Muscle of leg (tissue), 11 donors: ENCODE results near the gene DNAI2. TPM values are rescaled to one million over a fixed set of nuclear protein-coding genes. Genes with fewer than 3 reads are reported as not detected.

ENCODE experiments used
- DNase-seq: peaks from one replicate; pipeline ENCODE4 v3.0.0; 2013
- H3K27ac ChIP-seq: one replicate; pipeline ENCODE4 v1.5.1; 2013; ENCODE audit warnings: mild to moderate bottlenecking, low read length, control low read depth
- H3K27me3 ChIP-seq: one replicate; pipeline ENCODE4 v1.6.1; 2013; ENCODE audit warnings: low read length; ENCODE audit not compliant: control insufficient read depth, insufficient read depth
- H3K36me3 ChIP-seq: one replicate; pipeline ENCODE4 v1.6.1; 2013; ENCODE audit warnings: low read length; ENCODE audit not compliant: control insufficient read depth, insufficient read depth
- H3K4me1 ChIP-seq: one replicate; pipeline ENCODE4 v1.6.1; 2013; ENCODE audit warnings: low read length; ENCODE audit not compliant: control insufficient read depth, insufficient read depth
- H3K4me3 ChIP-seq: one replicate; pipeline ENCODE4 v1.5.1; 2013; ENCODE audit warnings: low read length, control low read depth
- H3K9me3 ChIP-seq: replicated peaks from 2 replicates; pipeline ENCODE4 v1.6.1; 2013; ENCODE audit warnings: low read depth, low read length; ENCODE audit not compliant: control insufficient read depth
- whole genome bisulfite sequencing: methylation state at CpG from one replicate; pipeline ENCODE4 v1.1.5; 2013; ENCODE audit warnings: missing lambda C conversion rate; ENCODE audit not compliant: insufficient coverage; 5-methylcytosine and 5-hydroxymethylcytosine counted together
- polyA plus RNA-seq, 8 donors: library from polyadenylated mRNA; unstranded; fragments of 120-200 nt; gene quantifications; one replicate each; pipeline versions ENCODE4 v1.2.1 to v1.2.3, GENCODE V29; 2013; ENCODE audit warnings: inconsistent platforms in 1 of 8, low replicate concordance in 1 of 8; ENCODE audit not compliant: insufficient read length in 8 of 8, insufficient read depth in 1 of 8
- total RNA-seq: library from RNA; stranded (reverse); fragments of 120-200 nt; gene quantifications from one replicate; pipeline ENCODE4 v1.2.4, GENCODE V29; 2013

Gene DNAI2
- total and polyA plus RNA-seq, 9 donors: 0.09 to 0.38 (median 0.17) TPM; not detected in 3

GRCh38 chr17:74345433-74346241 is 71.6 kb downstream of the DNAI2 start:
- 75% methylated on average over 10 of the region's 13 CpGs for WGBS
- Histone ChIP-seq H3K36me3 (no peaks in the 10 kb centered on the region), H3K4me3 (no peak overlapping the region), H3K9me3 (no peaks in the 10 kb centered on the region), H3K27me3 (peaks cover 34% of the 10 kb centered on the region), H3K27ac (no peak overlapping the region), H3K4me1 (peaks cover 6% of the 10 kb centered on the region)
- DNase-seq: no peak

- no peak overlapping the region for H3K4me3 ChIP-seq
- 72% methylated on average over 14 of the region's 14 CpGs for WGBS
- H3K36me3 ChIP-seq: no peaks in the 10 kb centered on the region
- H3K4me1 ChIP-seq: peaks cover 4% of the 10 kb centered on the region
- no peaks in the 10 kb centered on the region for H3K9me3 ChIP-seq
- no peak overlapping the region for H3K27ac ChIP-seq
- H3K27me3 ChIP-seq: peaks cover 54% of the 10 kb centered on the region
- no peak for DNase-seq
Observed at GRCh38 chr17:74347646-74348045, 73.6 kb downstream of the DNAI2 start.

- Histone ChIP-seq H3K36me3 (no peaks in the 10 kb centered on the region), H3K27ac (no peak overlapping the region), H3K4me1 (peaks cover 4% of the 10 kb centered on the region), H3K4me3 (no peak overlapping the region), H3K9me3 (no peaks in the 10 kb centered on the region), H3K27me3 (peaks cover 67% of the 10 kb centered on the region)
- no peak for DNase-seq
- 68% methylated on average over 17 of the region's 19 CpGs for WGBS
Observed at GRCh38 chr17:74349120-74349519, 75.1 kb downstream of the DNAI2 start.

GRCh38 chr17:74350486-74350885 is 76.5 kb downstream of the DNAI2 start:
- H3K4me3 ChIP-seq: no peak overlapping the region
- 73% methylated on average over 20 of the region's 20 CpGs for WGBS
- H3K4me1 ChIP-seq: no peaks in the 10 kb centered on the region
- no peak overlapping the region for H3K27ac ChIP-seq
- DNase-seq: no peak
- no peaks in the 10 kb centered on the region for H3K36me3 ChIP-seq
- no peaks in the 10 kb centered on the region for H3K9me3 ChIP-seq
- peaks cover 78% of the 10 kb centered on the region for H3K27me3 ChIP-seq

GRCh38 chr17:74351552-74352210 is 77.6 kb downstream of the DNAI2 start:
- no peak for DNase-seq
- H3K4me3 ChIP-seq: no peak overlapping the region
- no peaks in the 10 kb centered on the region for H3K9me3 ChIP-seq
- H3K27ac ChIP-seq: no peak overlapping the region
- no peaks in the 10 kb centered on the region for H3K36me3 ChIP-seq
- peaks cover 4% of the 10 kb centered on the region for H3K4me1 ChIP-seq
- WGBS: 2% methylated on average over 53 of the region's 55 CpGs
- H3K27me3 ChIP-seq: peaks cover 86% of the 10 kb centered on the region

DNA sequence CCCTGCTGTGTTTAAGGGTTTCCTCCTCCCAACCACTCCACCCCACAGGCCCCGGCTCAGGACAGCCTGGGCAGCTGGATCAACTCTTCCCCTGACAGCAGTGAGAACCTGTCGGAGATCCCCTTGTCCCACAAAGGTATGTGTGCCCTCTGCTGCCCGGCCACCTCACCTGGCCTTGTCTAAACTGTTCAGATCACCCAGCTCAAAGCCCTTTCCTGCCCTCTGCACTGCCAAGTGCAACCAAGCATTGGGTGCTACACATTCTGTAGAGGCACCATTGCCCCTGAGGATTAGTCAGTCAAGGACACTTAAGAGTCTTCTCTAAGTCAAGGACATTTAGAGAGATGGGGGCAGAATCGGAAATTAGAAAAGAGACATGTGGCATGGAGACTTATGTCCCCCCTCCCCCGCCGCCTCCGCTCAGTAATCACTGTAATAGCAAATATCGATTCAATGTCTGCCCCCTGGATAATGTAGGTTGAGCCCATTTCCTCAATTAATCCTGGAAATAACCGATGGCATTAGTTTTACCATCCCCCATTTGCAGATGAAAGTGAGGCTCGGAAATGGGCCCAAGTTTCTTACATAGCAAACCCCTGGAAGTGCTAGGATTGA is 79.5 kb downstream of the DNAI2 start:
- no peak overlapping the region for H3K4me3 ChIP-seq
- no peaks in the 10 kb centered on the region for H3K36me3 ChIP-seq
- peaks cover 91% of the 10 kb centered on the region for H3K27me3 ChIP-seq
- 88% methylated on average over 6 of the region's 10 CpGs for WGBS
- peaks cover 10% of the 10 kb centered on the region for H3K4me1 ChIP-seq
- DNase-seq: no peak
- H3K9me3 ChIP-seq: no peaks in the 10 kb centered on the region
- no peak overlapping the region for H3K27ac ChIP-seq

DNA sequence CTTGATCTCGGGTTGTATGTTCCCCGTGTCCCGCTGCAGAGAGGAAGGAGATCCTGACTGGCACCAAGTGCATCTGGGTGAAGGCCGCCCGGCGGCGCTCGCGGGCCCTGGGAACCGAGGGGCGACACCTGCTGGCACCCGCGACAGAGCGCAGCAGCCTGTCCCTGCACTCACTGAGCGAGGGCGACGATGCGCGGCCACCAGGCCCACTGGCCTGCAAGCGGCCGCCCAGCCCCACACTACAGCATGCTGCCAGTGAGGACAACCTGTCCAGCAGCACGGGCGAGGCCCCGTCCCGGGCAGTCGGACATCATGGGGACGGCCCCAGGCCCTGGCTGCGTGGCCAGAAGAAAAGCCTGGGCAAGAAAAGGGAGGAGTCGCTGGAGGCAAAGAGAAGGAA is 80.1 kb downstream of the DNAI2 start:
- peaks cover 91% of the 10 kb centered on the region for H3K27me3 ChIP-seq
- no peaks in the 10 kb centered on the region for H3K9me3 ChIP-seq
- 3% methylated on average over 20 of the region's 29 CpGs for WGBS
- peaks cover 10% of the 10 kb centered on the region for H3K4me1 ChIP-seq
- no peak overlapping the region for H3K4me3 ChIP-seq
- H3K36me3 ChIP-seq: no peaks in the 10 kb centered on the region
- DNase-seq: no peak
- H3K27ac ChIP-seq: no peak overlapping the region

DNA sequence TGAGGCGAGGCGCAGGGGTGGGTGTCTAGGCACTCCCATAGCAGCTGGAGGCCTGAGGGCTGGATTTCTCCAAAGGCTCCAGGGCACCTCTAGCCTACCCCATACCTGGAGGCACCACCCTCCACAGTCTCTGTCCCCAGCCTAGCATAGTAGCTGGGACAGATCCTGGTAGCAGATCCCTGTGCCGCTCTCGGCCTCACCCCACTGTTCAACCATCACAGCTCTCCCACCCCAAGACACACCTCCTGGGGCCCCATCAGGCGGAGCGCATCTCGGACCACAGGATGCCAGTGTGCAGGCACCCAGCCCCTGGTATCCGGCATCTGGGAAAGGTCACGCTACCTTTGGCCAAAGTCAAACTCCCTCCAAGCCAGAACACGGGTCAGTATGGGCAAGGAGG is 80.5 kb downstream of the DNAI2 start:
- DNase-seq: no peak
- H3K4me1 ChIP-seq: peaks cover 10% of the 10 kb centered on the region
- WGBS: 88% methylated on average over 4 of the region's 10 CpGs
- H3K4me3 ChIP-seq: no peak overlapping the region
- no peak overlapping the region for H3K27ac ChIP-seq
- no peaks in the 10 kb centered on the region for H3K9me3 ChIP-seq
- H3K36me3 ChIP-seq: no peaks in the 10 kb centered on the region
- H3K27me3 ChIP-seq: peaks cover 87% of the 10 kb centered on the region

- no peak for DNase-seq
- Histone ChIP-seq H3K27me3 (peaks cover 85% of the 10 kb centered on the region), H3K27ac (no peak overlapping the region), H3K4me3 (no peak overlapping the region), H3K4me1 (peaks cover 10% of the 10 kb centered on the region), H3K36me3 (no peaks in the 10 kb centered on the region), H3K9me3 (no peaks in the 10 kb centered on the region)
- WGBS: 82% methylated on average over 5 of the region's 8 CpGs
Observed at GRCh38 chr17:74355065-74355464, 81.0 kb downstream of the DNAI2 start.
